NOMO-1 treated with DMSO at 0.1 percent for 48 hours (cell line): ENCODE measurements around the gene SEPTIN5.
A peak's percentile ranks its signal among the peaks of the same experiment; 100 is the strongest.

Source experiments
- DNase-seq: peaks from one replicate; lab custom pipeline; 2025; ENCODE audit not compliant: unreplicated experiment; lab: John Stamatoyannopoulos, UW

SEPTIN5 gene

DNA sequence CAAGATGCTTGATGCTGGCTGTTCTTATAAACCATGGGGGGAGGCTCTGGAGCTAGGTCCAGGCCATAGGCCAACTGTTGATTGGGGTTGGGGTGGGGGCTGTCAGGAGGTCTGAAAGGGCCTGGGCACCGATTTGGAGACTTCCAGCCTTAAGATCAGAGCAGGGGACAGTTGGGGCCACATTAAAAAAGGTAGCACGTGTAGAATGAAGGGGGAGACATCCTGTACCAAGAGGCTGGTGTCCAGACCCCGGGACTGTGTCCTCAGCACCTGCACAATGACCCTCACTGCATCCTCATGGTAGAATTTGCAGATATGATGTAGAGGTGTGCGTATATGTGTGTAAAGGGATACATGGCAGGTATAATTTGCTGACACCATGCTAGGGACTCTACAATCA is 33.8 kb downstream of the SEPTIN5 start:
- no peak for DNase-seq

DNA sequence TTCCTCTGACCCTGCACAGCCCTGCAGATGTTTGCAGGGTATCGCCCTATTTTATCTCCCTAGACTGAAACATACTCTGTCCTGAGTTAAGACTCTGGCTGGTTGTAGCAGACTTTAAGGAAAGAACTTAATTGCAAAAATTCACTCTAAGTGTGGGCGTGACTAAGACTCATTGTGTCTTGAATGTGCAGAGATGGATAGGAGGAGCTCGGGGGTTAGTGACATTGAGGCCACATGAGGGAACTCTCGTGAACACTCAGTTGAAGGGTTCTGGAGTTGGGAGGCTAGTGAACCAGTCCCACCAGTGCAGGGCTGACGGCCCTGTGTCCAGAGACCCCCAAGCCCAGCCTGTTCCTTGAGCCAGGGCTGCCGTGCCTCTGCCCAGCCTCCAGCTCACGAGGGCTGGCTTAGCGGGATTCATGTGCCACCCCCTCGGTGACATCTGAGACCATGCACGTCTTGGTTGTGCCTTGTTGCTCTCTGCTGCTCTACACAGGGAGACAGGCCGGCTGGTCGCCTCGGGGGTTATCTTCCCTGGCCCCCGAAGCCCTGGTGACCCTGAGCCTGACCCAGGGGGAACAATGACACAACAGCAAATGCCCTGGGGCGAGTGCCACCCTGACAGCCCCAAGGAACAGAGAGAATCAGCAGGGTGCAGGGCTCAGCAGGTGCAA is 34.8 kb downstream of the SEPTIN5 start:
- no peak for DNase-seq

DNA sequence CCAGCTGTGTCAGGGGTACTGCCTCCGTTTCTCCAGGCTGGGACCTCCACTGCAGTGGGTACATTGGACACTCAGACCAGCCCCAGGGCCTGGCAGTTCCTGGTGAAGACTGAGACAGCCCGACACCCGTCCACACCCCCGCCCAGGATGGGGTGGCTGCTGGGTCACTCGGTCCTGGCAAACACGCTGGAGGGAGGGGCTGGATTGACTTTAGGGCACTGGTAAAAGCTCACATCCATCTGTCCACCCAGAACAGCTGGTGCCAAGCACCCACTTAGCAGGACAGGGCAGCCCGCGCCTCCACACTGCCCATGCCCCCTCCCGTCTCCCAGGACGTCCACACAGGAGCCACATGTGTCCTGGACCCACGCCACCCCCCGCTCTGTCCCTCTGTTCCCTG is 35.6 kb downstream of the SEPTIN5 start:
- DNase-seq, result no peak

DNA sequence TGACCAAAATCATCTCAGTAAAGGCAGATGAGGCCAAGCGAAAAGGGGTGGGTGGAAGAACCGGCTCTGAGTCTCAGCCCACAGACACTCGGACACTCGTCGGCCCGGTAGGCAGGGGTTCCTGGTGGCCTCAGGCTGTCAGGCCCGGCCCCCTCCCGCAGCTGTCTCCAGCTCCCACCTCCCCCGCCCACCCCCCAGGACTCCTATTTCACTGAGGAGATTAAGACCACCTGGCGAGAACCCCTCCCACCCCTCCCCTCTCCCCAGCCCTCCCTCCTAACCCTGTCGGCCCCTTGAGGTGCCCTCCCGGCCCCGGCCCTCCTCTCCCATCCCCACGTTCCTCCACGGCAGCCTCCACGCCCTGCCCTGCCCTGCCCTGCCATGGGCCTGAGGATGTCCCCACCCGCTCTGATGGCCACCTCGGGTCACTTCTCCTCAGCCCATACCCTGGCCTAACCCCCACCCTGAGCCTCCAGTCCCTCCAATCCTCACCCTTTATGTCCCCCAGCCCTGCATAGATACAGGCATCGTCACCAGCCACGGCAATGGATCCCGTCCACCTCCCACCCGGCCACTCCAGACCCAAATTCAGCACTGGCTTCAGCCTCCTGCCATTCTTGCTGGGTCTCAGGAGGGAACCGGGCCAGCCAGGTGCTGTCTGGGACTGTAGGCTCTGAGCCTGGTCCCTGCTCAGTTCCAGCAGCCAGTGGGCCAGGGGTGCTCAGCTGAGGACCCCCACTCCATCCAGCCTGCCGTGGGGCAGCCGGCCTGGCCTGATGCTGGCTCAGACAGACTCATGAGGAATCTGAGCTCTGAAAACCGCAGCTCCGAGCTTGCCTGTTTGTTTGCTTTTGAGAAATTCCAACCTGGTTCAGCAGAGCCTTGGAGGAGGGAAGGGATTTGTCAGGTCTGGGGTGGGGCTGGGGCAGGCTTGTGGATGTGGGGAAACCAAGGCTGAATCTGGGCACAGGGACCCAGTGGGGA is 36.5 kb downstream of the SEPTIN5 start:
- no peak for DNase-seq

DNA sequence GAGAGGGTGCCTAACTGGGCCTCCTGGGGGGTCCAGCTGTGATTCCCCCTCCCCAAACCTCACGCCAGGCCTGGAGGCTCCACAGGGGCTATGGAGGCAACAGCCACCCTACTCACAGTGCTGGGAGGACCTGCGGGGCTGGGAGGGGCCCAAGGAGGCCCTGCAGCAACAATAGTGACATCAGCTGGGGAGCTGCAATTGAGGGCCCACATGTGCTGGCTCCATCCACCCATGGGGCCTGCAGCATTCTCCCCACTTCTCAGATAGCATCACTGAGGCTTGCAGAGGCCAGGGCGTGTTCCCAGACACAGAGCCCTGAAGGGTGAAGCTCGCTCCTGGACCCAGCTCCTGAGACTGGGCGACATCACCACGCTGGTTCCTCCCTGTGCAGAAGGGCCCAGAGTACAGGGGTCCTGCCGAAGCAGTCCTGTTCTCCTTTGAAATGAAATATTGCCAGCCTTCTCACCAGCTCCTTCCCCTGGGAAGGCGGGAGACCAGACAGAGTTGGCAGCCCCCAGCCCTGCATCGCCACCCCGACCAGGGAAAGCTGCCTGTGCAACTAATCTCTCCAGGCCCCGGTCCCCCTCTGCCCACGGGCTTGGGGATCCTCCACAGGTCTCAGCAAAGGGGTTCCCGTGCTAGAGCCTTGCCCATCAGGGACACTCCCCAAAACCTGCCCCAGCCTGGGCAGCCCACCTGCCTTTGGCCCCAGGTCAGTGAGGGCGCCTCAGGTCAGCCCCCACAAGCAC is 37.4 kb downstream of the SEPTIN5 start:
- DNase-seq, result no peak

DNA sequence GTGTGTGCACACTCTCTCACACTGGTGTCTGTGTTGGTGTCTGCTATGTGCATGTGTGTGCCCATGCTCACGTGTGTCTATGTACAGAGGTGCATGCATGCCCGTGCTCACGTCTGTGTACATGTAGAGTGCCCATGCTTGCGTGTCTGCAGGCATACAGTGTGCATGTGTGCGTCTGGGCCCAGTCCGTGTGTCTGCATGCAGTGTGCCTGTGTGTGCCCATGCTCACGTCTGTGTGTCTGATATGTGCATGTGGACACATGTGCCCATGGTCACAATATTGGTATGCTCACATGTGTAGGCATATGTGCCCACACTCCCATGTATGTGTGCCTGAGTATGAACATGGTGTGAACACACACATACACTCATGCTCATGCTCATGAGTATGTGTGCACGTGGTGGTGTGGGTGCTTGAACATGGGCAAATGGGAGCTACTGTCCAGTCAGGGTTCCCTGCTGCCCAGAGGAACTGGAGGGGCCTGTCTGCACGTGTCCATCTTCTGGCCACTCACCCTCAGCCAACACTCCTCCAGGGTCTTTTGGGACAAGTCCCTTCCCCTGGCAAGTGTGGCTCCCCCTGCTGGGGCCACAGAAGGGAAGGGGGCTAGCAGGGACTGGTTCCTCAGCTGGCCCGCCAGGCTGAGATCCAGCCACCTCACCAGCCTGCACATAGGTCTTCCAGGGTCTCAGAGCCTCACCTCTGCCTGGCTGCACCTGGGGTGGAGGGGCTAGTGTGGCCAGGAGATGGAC is 39.0 kb downstream of the SEPTIN5 start:
- no peak for DNase-seq

DNA sequence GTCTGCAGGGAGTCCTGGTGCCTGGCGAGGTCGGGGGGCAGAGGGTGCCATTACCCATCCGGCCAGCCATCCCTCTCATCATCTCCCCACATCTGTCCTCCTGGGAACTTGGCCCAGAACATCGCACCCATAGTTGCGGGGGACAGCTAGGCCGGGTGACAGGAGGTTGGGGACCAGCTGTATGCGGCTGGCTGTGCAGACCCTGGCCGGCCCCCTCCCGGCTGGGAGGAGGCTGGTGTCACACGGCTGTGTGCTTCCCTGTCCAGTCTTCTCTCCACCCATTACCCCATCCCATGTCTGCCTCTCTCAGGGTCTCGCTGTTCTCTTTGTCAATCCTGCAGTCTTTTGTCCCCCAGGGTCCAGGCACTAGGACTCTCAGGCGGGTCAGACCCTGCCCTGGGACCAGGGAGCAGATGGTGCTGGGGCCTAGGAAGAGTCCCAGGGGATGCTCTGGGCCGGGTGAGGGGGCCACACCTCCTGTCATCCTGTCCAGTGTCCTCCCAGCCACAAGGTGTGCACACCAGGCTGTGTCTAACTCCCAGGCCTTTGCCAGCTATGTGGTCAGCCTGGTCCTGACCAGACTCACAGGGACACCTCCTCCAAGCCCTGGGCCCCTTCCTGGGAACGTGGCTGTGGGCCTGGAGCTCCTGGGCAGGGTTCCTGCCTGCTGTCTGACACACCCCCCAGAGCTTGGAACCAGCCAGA is 39.8 kb downstream of the SEPTIN5 start:
- DNase-seq, result no peak

DNA sequence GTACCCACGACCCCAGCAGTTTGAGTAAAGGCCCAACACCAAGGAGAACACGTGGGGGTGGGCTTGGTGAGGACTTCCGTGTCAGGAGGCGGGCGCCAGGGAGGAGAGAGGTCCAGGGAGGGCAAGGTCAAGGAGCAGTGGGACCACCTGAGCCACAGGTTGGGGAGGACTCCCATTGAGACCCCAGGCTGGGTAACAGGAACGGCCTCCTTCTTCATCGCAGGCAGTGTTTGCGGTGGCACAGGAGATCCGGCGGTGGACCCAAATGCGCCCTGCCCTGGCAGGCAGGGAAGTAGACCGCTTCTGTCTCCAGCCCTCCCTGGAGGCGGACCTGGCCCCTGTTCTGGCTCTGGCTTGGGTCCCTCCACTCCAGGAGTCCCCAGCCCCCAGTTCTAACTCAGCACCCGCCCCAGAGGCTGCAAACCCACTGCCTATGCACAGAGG is 40.4 kb downstream of the SEPTIN5 start:
- DNase-seq, result no peak

DNA sequence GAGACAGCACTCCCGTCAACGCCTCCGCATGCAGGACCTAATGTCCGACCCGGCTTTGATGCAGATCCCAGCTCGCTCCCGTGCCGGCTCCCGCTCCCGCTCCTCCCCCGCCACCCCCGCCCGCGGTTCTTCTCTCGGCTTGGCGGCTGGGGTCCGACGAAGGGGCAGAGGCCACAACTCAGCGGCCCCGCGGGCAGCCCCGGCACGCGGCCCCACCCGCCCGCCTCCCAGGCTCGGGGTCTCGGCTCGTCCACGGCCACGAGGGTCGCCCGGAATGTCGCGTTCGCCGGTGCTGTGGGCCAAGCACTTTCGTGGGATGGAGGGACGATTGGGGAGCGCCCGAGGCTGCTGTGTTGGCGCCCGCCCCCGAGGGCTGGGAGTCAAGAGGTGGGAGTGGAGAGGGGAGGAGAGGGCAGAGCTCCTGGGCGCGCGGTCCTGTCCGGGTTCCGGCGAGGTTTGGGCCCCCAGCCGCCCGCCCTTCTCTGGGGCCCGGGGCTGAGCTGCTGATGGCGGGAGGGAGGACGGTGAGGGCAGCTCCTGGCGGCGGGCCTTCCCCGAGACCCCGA is 40.9 kb downstream of the SEPTIN5 start:
- no peak for DNase-seq

DNA sequence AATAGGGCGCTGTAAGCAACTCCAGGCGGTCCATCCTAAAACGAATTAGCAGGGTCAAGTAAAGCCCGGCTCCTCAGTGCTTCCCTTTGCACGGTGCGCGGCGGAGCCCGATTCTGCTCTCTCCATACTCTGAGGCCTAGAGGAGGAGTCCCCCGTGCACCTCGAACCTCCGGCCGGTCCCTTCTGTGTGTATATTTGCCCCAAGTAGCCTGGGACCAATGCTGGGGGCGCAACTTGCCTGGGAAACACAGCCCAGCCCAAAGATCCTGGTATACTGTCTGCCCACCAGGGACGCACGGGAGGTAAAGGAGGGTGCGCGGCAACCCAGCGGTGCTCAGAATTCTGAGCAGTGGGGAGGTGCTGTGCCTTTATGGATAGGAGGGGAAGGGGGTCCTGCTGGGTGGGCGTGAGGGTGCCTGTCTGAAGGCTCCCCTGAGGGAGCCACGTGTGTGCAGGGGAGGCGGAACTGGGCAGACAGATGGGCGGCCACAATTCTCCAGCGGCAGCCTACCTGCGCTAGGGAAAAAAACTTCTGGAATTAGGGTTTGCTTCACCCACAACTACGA is 41.5 kb downstream of the SEPTIN5 start:
- no peak for DNase-seq

DNA sequence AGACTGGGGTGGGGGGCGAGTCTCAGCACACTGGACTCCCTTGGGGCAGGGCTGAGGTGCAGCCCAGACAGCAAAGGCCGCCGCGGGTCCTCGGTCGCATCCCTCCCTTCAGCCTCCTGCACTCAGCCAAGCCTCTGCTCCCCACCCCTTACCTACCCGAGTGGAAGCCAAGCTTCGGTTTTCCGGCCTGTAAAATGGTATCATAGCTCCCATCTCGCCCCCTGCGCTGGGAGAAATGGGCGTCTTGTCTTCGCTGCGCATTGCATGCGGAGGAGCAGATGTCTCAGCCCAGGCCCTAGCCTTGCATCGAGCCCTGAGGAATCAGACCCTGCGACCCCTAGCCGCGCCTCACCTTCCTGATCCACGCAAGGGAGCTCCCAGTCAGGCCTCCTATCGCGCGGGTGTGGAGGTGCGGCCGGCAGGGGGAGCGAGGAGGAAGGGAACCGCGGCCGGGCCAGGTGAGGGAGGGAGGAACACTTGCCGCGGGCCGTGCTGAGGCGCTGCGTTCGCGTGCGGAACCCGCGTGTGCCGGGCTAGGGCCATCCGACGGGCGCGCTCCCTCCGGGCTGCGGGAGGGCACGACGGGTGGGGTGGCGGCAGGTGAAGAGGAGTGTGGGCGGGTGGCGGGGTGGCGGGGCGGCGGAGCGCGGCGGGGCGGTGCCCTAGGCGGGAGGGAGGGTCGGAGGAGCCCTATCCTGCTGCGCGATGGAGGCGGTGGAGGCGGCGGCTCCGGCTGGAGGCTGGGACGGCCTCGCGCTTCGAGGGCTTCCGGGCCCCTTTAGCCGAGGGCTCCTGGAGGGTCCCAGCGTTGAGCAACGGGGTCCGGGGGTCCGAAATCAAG is 42.2 kb downstream of the SEPTIN5 start:
- DNase-seq, result no peak

DNA sequence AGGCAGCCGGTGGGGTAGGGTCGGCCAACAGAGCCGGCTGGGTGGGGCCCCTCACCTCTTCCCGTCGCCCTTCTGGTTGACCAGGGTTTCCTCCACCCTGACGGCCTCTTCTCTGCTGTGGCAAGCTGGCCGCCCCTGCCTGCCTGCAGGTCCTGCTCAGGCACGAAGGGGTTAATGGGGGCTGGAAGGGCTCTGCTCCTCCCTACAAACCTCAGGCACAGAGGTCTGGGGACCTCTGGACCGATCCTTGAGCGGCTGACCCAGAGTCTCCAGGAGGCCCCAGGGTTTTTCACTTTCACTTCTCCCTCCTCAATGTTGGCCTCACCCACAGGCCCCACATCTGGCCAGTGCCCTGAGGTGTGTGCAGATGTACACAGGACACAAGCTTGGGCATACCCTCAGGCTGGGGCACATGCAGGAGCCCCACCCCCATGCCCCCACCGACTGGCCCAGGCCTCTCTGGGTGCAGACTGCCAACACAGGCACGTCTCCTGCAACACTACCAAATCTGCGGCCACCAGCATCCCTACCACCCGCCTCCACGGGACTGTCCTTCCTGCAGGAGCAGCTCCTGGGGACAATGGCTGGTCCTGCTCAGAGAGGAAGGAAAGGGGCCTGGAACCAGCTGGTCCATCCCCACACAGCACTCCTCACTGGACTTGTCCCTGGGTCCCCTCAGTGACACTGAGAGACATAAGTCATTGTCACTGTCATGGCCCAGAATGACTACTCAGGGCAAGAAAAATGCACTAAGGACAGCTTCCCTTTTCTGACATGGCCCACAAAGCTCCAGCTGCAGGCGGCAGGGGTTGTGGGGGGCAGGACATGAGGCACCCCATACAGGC is 43.1 kb downstream of the SEPTIN5 start:
- peak; percentile 61 for DNase-seq

DNA sequence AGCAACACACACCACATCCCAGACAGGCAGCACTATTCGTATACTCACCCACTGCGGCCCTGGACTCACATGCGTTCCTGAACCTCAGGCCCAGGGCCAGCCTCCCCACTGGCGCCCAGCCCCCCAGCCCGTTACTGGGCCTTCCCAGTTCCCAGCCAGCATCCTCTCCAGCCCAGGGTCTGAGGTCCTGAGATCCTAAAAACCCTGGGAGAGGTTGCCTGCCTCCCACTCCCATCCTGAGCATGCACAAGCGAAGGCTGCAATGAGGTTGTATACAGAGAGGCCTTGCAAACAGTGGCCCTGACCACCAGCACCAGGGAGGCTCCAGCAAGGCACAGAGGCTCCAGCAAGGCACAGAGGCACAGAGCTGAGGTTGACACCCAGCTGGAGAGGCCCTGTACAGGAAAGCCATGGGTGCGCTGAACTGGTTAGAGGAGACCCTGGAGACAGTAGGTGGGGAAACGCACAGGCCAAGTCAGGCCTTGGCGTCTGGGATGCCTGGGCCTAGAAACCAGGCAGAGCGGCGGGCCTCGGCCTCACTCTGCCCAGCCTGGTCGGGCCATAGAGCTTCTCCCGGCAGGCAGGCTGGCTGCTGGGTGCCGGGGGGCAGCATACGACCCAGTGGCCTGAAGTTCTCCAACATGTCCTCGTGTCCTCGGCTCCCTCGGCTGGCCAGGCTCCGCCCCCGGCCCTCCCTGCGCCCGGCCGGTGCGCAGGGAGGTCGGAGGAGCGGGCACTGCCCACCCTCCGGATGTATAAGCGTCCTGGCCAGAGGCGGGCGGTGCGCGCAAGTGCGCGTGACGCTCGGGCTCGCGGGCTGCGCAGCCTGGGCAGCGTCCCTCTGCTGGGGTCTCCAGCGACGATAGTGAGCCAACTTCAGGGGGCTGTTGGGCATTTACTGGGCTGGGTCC is 43.9 kb downstream of the SEPTIN5 start:
- no peak for DNase-seq

DNA sequence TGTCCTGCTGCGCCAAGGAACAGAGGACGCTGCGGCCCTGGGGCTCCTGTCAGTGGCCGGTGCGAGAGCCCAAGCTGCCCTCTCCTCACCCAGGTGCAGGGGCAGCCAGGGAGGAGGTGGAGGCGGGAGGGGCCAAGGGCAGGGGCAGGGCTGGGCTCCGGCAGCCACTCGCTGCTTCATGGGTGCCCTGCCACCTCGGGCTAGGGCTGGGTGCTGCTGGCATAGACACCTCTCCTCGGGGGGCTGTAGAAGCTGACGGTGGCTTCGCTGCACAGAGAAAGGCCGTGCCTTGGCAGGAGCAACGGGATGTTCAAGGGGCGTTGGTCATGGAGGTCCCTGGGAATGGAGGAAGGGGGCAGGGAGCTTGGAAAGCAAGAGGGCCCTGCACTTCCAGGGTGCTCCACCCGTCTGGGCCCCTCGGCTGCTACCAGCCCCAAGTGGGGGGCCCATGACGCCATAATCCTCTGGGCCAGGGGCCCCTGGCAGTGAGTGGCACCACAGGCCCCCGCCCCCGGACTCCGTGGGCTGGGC is 44.7 kb downstream of the SEPTIN5 start:
- DNase-seq, result no peak

DNA sequence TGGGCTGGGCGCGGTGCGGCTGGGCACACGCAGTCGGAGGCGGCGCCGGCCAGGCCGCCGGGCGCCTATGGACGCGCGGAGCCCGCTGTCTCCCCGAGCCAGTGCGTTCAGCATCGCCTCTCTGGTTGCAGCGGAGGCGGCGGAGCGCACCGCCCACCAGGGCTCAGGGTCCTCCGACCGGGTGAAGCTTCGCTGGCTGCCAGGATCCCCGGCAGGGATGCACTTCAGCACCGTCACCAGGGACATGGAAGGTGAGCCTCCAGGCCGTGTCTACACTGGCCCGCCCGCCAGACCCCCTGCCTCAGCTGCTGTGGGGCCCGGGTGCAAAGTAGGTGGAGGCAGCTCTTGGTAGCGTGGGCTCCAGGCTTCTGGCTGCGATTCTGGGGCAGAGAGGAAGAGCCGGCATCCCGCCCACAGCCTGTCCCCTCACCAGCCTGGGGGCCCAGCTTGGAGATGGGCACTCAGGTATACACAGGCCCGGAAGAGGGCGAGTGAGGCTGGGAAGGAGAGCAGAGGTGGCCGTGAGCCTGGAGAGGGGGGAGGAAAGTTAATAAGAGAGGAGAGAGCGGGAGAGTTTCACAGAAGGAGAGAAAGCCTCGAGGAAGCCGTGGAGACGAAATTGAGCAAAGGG is 45.2 kb downstream of the SEPTIN5 start:
- no peak for DNase-seq
